GM19043 (cell line): ENCODE measurements around the gene KIF25.

Experiments used
- ATAC-seq: cut with Tn5 transposase; IDR thresholded peaks from one replicate; pipeline ENCODE4 v1.9.1; 2021; ENCODE audit warnings: low read depth; ENCODE audit not compliant: unreplicated experiment

The KIF25 gene

GRCh38 chr6:168015482-168016175 is 18.2 kb downstream of the KIF25 start:
- ATAC-seq = no peak

- ATAC-seq = no peak
These were observed 18.7 kb downstream of the KIF25 start for GRCh38 chr6:168016176-168016620.

- ATAC-seq = no peak
These were observed 19.5 kb downstream of the KIF25 start for GRCh38 chr6:168016721-168017525.

GRCh38 chr6:168017629-168018028 is 20.2 kb downstream of the KIF25 start:
- ATAC-seq = no peak

- no peak for ATAC-seq
These were observed 21.2 kb downstream of the KIF25 start for GRCh38 chr6:168018664-168019063.

GRCh38 chr6:168020242-168020641 is 22.8 kb downstream of the KIF25 start:
- ATAC-seq = no peak

- ATAC-seq = no peak
These were observed 24.1 kb downstream of the KIF25 start for GRCh38 chr6:168021581-168021980.

- no peak for ATAC-seq
These were observed 25.2 kb downstream of the KIF25 start for GRCh38 chr6:168022488-168023321.

GRCh38 chr6:168024951-168025510 is 27.6 kb downstream of the KIF25 start:
- no peak for ATAC-seq

- no peak for ATAC-seq
These were observed 28.6 kb downstream of the KIF25 start for GRCh38 chr6:168025831-168026710.

GRCh38 chr6:168026925-168027324 is 29.5 kb downstream of the KIF25 start:
- no peak for ATAC-seq

GRCh38 chr6:168027521-168027920 is 30.1 kb downstream of the KIF25 start:
- ATAC-seq = no peak

- no peak for ATAC-seq
These were observed 30.7 kb downstream of the KIF25 start for GRCh38 chr6:168028181-168028580.

GRCh38 chr6:168029459-168030217 is 32.2 kb downstream of the KIF25 start:
- no peak for ATAC-seq

GRCh38 chr6:168030218-168030746 is 32.8 kb downstream of the KIF25 start:
- no peak for ATAC-seq

GRCh38 chr6:168030908-168031307 is 33.4 kb downstream of the KIF25 start:
- no peak for ATAC-seq

GRCh38 chr6:168031411-168031971 is 34.0 kb downstream of the KIF25 start:
- no peak for ATAC-seq

- ATAC-seq = no peak
These were observed 34.7 kb downstream of the KIF25 start for GRCh38 chr6:168032005-168032760.
